Erythroblast (primary cell): ENCODE results near the gene CTSL.

Experiments
- GATA1 ChIP-seq: IDR thresholded peaks from 2 replicates; pipeline ENCODE4 v1.6.1; 2011; ENCODE audit warnings: low read depth, mild to moderate bottlenecking, control low read depth, low read length, moderate library complexity
- POLR2A ChIP-seq: IDR thresholded peaks from 2 replicates; pipeline ENCODE4 v1.6.1; 2011; ENCODE audit warnings: mild to moderate bottlenecking, low read length

- no peak for TF ChIP-seq POLR2A
- no peak for TF ChIP-seq GATA1
Observed at GRCh38 chr9:87686520-87687090, 39.3 kb upstream of the CTSL start.
